ENCODE data around the gene CDH11.

CDH11 gene, protein sequence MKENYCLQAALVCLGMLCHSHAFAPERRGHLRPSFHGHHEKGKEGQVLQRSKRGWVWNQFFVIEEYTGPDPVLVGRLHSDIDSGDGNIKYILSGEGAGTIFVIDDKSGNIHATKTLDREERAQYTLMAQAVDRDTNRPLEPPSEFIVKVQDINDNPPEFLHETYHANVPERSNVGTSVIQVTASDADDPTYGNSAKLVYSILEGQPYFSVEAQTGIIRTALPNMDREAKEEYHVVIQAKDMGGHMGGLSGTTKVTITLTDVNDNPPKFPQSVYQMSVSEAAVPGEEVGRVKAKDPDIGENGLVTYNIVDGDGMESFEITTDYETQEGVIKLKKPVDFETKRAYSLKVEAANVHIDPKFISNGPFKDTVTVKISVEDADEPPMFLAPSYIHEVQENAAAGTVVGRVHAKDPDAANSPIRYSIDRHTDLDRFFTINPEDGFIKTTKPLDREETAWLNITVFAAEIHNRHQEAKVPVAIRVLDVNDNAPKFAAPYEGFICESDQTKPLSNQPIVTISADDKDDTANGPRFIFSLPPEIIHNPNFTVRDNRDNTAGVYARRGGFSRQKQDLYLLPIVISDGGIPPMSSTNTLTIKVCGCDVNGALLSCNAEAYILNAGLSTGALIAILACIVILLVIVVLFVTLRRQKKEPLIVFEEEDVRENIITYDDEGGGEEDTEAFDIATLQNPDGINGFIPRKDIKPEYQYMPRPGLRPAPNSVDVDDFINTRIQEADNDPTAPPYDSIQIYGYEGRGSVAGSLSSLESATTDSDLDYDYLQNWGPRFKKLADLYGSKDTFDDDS

DNA sequence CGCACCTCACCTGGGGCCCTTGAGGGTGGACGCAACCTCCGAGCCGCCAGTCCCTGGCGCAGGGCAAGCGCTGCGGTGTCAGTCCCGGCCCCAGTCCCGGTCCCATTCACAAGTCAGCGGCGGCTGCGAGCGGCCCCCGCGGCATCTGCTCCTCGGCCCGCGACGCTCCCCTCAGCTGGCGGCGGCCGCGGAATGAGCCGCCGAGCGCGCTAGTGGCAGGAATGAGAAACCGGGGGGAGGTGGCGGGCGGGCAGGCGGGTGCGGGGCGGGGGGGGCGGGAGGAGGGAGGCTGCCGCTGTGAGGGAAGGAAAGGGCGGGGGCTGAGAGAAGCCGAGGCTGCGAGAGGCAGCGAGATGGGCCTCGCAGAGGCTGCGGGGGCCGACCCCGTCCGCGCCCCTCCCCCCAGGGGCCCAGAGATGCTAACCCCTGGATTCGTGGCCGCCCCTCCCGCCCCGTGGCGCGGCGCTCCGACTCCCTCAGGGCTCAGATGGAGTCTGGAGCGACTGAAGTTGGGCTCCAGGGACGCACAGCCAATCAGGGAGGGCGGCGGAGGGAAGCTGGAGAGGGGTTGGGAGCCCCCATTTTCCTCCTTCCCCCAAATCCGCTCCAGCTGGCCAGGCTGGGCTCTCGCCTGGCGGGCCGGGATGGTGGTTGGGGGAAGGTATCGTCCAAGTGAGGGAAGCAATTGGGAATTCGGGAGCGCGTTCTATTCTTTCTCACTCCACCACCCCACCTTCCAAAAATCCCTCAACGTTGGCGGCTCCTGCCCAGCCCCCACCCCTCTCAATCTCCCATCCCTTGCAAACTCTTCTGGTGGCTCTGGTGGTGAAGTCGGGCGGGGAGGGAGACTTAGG, at the start of gene CDH11:
TSS of gene CDH11 (minus strand) at position 194 of the 854 bp plus-strand sequence. CDS start 117,194 bp downstream, outside the sequence.
- peak; percentile 25 for DNase-seq (ENCODE audit: low spot score)

DNA sequence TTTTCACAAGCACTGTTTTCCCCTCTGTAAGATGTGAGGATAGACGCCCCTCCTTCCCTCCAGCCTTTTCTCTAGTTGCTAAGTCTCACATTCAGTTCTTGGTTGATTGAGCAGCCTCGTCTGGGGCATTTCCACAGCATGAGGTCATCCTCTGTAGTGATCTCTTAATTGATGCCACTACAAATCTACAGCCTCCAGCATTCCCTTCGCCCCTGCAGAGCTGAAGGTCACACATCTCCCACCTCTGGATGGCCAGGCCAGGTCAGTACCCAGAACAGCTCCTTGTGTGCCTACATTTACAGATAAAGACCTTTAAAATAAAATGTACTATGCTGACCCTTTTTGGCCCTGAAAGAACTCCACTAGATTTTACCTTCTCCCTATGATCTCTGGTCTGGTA, 32.5 kb upstream of the CDH11 start:
- DNase-seq (ENCODE audit: low spot score) = peak; percentile 67

DNA sequence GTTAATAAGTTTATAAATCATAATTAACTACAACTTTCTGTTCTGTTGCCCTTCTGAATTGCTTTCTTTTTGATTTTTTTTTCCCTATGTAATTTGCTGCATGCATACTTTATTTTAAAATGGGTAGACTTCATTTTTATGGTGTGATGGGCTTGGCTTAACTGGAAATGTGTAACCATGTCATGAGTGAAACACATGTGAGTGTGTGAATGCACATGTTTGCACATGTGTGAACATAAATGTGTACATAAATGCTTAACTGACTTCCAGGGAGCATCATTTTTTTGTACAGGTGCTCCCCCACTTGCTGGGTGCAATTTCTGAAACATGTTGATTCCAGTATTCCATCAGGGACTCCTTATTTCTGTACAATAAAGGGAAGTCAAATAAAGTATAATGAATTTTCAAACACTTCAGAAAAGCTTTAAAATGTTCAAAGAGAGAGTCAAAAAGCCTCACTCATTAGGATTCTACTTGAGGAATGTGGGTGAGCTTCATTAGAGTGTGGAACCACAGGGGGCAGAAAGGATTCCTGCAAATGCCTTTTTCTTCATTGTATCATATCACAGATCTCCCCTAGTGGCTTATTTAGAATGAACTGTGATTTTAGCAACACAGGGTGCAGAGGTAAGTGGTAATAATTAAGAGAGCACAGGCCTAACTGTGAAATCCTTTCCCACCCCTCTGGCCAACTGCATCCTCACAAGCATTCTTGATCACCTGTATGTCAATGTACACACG, 31.7 kb upstream of the CDH11 start:
- no peak for DNase-seq (ENCODE audit: low spot score)

DNA sequence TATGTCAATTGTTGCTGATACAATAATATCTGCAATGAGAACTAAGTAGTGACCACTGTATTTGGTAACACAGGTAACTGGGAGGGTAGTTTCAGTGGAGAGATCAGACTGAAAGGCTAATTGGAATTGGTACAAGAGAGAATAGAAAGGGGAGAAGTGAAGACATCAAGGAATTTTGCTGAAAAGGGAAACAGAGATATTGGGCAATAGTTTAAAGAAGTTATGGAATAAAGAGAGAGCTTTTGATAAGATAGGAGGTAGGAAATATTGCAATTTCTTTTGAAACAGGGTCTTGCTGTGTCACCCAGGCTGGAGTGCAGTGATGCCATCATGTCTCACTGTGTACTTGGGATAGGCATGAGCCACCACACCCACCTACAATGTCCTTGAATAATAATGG, 26.9 kb upstream of the CDH11 start:
- no peak for DNase-seq (ENCODE audit: low spot score)

DNA sequence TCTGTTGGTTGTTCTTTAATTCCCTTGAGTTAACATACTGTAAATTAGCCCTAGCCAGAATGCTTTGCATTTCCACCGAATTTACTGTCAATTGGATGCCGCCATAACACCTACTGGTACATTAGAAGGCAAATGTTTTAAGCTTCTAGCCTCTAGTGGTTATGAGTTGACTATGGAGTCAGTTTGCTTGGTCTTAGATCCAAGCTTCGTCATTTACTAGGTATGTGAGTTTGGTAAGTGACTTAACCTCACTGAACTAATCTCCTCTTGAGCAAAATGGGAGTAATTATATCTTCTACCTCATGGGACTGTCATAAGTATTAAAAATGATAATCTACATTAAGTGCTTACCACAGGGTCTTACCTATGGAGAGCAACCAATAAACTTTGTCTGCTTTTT, 20.4 kb upstream of the CDH11 start:
- DNase-seq (ENCODE audit: low spot score) = no peak

DNA sequence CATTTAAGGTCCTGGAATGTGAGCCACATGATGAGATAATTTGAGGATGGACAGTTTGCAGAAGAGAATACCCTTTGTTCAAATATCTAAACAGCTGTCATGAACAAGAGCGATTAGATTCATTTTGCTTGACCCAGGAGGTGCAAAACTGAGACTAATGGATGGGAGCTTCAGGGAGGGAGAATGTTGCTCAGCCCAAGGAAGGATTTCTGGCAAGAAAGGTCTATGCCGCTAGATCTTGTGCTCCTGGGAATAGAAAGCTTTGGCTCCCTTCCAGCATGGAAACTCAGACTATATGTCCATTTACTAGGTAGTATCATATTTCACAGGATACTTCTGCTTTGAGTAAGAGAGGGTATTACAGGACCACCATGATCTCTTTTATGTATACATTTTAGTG, 14.8 kb upstream of the CDH11 start:
- no peak for DNase-seq (ENCODE audit: low spot score)

DNA sequence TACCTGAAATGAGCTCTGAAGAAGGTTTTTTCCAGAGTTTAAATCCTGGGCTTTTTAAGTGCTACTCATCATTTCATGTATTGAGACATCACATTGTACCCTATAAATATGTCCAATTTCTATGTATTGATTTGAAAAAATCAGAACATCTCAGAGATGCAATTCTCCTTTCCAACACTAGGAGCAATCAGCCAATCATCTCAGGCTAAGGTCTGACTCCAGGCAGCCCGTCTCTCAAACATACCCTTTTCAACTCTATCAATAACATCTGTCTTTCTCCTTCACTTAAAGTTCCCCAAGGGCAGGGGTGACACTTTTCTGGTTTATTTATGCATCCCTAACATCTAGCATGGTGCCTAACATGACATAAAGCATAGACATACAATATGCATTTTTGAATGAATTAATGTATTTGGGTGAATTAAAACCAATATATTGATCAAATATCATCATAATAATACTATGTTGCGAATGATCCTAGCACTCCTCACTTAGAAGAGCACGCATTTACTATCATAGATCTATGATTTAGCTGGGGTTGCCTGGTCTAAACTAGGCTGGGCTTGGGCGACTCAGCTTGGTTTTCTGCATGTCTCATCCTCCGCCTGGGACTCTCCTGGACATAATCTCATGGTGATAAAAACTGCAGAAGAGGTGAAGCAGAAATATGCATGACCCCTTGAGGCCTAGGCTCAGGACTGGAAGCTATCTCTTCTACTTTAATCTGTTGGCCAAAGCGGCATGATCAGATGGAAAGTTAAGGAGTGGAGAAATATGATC, 5.2 kb upstream of the CDH11 start:
- no peak for DNase-seq (ENCODE audit: low spot score)

DNA sequence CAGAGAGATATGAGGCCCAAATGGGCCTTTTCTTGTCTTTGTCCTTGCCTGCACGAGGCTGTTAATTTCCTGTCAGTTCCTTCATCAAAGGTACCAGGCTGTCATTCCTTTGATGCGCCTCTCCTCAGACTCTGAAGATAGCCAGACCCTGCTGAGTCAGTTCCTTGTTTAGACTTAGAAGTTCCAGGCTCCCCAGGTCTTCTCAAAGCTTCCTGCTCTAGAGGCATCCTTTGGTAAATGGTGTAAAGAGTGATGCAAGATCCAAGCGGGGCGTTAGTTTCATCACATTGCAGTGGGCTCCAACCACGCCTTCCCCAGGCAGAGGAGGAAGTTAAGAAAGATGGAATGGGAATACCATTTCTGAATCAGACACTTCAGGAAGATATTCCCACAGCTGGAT, 4.0 kb upstream of the CDH11 start:
- peak; percentile 2 for DNase-seq (ENCODE audit: low spot score)

DNA sequence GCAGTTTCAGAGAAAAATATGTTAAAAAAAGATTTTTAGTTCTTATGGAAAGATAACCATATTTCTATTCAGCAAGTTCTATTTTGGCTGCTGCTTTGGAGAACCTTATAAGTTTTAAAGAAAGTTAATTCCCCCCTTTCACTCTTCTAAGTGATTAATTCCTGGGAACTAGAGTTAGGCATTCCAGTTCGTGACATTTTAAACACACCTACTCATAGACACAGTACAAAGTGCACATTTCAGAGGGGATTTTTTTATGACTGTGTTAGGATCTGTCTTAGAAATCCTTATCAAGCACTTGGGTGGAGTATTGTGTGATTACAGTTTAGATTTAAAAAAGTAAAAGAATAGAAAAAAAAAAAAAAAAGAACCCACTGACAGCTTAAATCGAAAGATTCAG, 3.5 kb upstream of the CDH11 start:
- DNase-seq (ENCODE audit: low spot score) = peak; percentile 4

DNA sequence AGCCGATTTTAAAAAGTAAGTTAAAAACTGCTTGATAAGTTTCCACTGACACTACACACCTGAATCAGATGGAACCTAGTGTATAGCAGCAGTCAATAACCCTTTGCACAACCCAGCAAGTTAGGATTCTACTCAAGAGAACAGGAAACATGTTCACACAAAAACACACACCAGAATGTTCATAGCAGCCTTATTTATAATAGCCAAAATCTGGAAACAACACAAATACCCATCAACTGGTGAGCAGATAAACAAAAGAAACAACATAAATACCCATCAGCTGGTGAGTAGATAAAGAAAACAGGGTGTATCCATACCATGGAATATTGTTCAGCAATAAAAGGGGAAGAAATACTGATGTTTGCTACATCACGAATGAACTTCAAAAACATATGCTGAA, 2.7 kb upstream of the CDH11 start:
- DNase-seq (ENCODE audit: low spot score) = no peak

DNA sequence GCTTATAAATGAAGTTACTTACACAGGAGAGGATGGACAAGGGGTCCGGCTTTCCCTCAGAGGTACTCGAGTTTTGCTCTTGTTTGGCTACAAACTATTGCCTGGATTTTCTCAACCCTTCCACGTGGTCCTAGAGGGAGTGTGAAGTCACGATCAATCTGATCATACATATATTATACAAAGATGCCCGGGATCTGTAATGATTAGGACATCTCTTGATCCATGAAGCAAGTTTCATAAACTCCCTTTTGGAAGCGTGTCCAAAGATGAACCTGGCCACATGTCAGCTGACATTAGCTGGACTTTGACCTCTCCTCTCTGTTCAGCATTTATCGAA, 2.3 kb upstream of the CDH11 start:
- no peak for DNase-seq (ENCODE audit: low spot score)

DNA sequence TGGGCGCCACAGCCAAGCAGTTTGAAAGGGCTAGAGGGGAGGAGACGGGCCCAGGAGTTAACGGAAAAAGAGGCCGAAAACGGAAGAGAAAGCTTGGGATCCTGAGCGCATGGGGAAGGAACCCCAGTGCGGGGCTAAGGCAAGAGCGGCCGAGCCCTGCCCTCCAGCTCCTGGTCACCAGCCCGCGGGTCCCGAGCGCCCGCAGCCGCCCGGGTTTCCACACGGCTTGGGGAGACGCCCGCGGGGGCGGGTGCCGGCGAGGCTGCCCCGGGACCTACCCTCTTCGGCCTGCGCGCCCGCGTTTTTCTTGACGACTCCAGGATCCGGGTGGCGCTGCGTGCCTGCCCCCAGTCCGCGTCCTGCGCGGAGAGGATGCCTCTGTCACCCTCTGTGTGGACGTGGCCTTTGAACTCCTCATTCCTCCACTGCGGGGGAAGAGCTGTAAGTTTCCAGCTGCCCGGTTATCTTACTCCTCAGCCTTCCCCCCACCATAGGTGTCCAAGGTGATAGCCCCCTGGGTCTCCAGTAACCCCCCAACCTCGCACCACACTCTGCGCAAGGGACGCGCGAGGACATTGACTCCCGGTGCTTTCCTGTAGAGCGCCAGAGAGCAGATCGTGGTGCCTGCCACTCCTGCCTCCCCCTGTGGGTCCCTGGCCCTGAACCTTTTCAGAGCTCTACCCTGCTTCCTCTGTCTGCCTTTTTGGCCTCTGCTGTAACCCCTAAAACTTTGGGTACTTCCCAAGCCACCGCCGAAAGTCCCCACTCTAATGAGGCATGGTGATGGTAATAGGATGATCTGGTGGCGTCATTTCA, 1.7 kb upstream of the CDH11 start:
- DNase-seq (ENCODE audit: low spot score) = no peak

DNA sequence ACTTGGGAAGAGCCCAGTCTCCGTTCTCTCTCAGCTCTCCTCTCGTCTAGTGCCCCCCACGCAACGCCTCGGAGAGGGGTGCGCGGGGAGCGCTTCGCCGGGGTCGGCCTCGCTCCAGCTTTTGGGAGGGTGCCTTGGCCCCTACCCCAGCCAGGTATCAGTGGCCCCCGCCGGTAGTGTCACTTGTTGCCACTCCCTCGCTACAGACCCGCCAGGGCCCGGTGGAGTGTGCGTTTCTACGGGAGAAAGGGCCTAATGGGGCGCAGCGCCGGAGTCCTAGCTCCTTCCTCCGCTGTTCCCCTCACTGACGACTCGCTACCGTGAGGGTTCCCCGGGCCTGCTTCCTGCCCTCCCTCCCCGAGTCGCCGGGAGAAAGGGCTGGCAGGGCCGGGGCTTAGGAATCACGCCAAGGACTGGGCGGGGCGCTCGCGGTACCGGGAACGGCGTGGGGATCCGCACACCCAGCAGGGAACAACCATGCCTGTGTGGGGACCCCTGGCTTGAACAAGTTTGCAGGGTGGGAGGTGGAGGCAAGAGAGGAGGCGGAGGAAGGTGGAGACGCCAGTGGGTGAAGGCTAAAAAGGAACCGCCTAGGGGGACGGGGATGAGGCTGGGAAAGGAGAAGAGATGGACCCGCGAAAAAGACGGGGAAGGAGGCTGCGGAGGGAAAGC, 997 bp upstream of the CDH11 start:
- peak; percentile 13 for DNase-seq (ENCODE audit: low spot score)

DNA sequence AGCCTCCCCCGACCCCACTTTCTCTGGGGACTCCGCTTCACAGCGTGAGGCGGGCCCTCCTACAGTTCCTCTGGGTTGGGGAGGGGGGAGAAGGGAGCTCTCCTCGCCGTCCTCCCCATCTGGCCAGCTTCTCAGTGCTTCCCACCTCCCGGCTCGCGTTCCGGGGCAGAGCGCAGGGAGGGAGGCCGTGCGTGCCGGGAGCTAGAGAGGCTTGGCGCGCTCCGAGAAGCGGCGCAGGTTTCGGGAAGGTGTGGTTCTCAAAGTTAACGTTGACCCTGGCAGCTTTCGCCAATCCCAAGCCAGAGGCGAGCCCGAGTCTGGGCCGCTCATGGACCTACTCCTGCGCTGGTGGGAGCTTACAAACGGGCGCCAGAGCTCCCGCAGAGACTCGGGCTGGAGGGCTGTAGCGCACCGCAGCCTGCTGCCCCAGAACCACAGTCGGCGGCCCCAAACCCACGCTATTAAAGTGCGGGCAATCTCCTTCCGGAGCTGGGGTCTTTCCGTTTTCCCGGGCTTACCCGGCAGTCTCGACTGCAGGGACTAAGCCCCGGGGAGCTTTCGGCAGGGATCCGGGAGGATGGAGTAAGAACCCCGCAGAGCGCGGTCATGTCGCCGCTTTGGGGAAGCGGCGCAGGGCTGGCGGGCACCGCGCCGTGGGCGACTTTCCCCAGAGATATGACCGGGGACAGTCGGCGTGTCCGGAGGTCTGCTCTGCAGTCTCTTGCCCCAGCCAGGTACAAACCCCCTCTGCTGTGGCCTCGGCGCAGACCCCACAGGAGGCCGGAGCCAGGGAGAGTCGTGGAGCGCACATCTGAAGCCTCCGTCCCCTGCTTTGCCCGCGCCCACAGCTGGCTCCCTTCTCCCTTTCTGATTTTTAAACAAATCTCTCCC, 787 bp downstream of the CDH11 start:
- peak; percentile 11 for DNase-seq (ENCODE audit: low spot score)

DNA sequence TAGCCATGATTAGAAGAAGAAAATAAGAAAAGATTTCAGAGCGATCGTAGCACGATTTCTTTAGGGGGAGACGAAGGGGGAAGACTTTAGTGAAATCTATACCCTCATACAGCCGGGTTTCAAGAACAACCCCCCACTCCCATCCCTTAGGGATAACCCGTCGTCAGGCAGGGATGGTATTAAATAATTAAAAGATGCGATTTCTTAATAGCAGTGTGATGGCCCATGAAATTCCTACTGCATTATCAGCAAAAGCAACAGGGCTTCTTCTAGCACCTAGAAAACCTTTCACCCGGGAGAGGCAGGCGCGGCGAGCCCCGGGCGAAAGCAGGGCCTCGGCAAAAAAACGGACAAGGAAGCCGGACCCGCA, 1.4 kb downstream of the CDH11 start:
- DNase-seq (ENCODE audit: low spot score) = no peak

DNA sequence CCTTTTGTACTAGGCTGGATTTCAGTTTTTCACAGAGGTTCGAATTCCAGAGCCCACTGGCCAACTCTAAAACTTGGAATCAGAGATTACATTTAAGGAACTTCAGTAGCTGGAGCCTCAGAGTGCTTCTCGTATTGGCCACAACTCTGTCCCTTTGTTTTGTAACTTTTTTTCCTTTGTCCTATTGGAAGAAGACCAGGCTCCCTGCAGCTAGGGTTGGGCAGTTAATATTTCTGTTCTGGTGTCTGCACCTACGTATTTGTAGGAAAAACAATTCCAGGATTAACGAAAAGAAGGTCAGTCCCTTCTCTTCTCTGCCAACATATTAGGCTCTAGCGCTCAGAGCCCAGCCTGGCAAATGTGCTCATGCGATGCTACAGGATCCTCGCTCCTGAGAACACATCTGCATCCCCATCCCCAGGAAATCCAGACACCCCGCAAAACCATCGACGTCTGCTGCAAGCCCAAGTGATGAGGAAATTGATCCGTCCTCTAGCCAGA, 1.9 kb downstream of the CDH11 start:
- DNase-seq (ENCODE audit: low spot score) = no peak

DNA sequence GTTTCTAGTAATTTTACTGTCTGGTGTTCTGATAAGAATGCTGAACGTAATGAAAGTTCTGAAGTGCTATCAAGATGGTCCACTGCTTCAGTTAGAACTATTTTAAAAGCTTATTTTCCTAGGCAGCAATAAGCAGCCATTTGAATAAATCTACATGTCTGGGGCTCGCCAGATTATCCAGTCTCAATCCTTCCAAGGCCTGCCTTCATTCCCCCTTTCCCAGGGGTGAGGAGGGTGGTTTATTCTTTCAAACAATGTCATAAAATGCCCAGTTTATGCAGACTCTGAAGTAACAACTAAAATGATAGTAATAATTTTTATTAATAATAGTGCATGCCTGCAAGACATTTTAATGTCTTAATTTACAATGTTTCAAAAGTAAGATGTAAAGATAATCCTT, 2.4 kb downstream of the CDH11 start:
- no peak for DNase-seq (ENCODE audit: low spot score)

DNA sequence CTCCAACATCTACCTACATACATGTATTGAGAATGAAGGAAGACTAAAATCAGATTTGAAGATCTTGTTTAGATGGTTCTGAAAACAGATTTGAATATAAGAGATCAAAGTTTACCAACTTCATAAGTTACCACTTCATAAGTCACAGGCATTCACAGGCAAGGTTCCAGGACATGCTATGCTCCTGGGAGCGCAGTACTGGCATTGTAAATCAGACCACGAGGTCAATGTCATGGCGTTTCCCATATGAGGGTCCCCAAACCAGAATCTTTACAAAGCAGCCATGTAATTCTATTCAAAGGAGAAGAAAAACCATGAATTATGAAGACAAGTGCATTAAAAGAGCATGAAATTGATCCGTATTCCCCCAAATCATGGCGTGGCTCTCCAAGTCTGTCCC, 3.0 kb downstream of the CDH11 start:
- DNase-seq (ENCODE audit: low spot score) = no peak
